ENCODE data around the gene XXYLT1.

Gene XXYLT1

DNA sequence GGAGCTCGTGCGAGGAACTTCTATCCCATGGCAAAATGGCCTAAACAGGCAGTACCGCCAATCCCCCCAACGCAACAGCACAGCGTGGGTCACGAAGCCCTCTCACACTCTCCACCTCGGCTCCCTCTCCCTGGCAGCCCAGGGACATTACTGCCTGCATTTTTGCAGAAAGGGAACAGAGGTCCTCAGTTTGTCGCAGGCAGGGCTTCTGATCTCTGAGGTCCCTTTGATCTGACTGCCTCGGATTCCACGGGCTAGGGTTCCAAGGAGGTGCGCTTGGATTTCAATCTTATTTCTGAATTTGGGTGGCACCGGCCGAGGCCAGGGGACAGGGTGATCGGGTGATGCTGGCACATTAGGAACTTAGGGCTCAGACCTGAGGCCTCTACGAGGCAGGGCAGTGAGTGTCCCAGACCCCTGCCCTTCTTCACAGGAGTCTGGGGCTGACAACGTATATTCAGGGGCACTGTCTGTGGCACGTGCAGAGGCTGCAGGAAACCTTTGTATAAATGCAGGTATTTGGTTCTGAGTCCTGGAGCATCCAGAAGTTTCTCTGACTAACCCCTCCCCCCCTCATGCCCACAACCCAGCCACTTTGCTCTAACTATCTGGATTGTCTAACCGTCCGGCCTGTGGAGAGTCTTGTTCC lies 197.9 kb downstream of the XXYLT1 start:
- no peak for DNase-seq

DNA sequence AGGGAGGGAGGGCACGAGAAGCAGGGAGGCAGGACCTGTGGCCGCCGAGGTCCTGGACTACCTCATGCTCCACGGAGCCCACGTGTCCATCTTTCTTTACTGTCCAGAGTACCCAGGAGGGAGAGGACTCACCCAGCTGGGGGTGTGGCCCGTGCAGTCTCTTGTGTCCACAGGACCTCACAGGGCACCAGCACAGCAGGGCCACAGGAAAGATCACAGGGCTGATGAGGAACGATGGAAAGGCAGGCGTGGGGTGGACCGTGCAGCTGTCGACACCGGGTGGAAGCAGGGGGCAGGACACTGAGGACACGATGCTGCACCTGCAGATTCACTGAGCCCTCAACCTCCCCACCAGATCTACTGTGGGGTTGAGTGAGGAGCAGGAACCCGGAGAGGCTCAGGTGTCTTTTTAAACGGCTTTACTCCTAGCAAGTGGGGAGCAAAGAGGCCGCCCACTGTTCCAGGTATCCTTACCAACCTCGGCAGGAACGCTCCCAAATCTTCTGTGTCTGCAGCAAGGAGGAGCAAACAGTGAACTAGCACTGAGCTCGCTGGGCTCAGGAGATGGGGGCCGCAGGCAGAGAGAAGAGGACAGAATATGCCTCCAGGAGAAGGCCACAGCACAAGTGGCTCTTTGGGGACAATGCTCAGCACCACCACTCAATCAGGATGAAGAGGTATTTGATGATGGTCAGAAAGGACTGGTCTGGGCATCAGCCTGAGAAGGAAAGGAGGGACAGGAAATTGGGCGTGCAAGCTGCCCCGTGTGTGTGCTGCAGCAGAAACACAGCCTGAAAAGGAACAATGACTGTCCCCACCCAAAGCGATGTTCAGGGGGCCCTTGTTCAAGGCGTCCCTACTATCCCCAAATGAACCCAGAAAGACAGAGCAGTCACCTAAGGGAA lies 198.8 kb downstream of the XXYLT1 start:
- DNase-seq: no peak

DNA sequence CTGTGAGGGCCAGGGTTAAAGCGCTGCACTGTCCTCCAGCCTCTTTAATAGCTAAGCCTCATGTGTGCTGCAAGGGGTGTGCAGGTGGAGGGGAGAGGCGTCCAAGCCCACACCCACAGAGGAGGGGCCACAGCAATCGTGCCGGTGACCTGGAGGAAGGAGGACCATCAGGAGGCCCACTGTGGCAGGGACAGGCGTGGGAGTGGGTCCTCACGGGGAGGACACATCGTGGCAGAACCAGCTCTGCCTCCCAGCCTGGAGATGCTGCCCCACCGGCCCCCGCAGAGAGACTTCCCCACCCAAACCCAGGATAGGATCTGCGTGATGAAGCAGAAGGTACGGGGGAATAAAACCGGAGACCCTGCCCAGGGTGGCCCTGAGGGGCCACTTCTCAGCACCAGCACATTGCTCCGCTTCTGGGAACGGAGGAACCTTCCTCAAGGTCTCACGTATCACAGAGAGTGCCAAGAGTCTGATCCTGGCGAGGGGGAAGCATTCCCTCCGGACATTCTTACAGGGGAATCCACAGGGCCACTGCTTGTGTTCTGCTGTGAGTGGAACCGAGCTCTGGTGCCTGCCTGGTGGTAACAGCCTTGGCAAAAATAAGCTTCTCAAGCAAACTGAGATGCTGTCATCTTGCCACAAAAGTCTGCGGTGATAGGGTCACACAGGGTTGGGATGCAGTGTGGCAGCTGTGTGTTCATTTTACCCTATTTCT lies 199.8 kb downstream of the XXYLT1 start:
- no peak for DNase-seq

- DNase-seq: peak; percentile 4
These were observed 200.6 kb downstream of the XXYLT1 start for GRCh38 chr3:195070336-195070735.

DNA sequence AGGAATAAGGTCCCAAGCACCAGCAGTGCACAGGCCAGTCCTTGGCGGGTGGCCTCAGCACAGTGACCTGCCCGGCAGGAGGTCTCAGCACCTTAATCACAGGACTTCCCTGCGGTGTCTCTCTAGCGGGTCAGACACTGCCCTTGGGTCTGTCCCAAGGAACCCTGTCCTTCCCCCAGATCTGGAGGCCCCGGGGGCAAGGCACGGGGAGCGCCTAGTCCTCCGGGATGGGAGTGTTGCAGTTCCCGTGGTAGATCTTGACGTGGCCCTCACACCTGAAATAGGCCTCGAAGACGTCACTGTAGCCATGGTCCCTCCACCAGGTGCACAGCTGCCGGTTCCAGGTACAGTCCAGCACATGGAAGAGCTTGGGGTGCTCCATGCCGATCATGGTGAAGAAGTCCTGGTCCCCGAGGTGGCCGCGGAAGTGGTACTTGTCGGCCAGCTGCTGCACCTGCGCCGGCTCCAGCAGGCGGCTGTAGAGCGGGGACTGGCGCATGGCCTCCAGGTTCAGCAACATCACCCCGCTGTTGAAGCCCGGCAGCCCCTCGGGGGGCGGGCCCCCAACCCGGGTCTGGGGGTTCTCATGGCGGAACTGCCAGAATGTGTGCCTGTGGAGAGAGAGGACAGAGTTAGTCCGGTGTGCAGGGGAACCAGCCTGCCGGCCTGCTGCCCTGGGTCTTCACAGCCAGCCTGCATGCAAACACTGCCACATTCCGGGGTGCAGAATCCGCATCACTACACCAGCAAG lies 201.3 kb downstream of the XXYLT1 start:
- DNase-seq: peak; percentile 8

DNA sequence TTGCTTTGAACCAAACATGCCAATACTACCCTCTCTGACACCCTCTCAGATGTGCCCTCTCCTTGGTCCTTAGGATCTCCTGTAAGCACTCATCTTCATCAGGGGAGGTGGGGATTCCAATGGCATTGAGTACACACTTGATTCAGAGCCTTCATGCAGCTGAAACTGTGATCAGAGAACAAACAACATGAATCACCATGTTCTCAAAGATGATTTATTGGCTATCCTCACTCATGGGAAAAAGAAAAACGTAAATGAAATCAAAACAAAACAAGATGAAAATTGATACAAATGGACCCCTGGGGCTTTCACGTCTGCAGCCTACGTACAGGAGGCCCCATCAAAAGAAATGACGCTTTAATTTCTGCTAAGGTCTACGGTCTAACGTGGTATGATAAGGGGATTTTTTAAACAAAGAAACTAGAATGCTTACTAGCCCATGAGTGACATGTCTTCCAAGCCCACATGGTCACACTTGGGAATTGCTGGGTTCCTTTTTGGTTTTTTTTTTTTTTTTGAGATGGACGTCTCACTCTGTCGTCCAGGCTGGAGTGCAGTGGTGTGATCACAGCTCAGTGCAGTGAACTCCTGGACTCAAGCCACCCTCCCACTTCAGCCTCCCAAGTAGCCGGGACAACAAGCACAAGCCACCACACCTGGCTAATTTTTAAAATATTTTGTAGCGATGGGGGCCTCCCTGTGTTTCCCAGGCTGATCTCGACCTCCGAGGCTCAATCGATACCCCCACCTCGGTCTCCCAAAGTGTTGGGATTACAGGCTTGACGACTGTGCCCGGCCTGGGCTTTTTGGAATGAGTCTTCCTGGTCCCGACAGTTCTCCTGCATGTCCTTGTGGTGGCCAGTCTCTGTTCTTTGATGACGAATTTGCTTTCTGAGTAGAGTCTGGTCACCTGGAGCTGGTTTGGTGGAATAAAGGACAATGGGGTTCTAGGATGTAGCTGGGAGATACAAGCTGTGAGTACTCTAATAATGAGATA lies 202.6 kb downstream of the XXYLT1 start:
- DNase-seq: peak; percentile 12

- peak; percentile 17 for DNase-seq
These were observed 204.5 kb downstream of the XXYLT1 start for GRCh38 chr3:195066441-195066841.

- DNase-seq: no peak
These were observed 205.1 kb downstream of the XXYLT1 start for GRCh38 chr3:195065864-195066185.

DNA sequence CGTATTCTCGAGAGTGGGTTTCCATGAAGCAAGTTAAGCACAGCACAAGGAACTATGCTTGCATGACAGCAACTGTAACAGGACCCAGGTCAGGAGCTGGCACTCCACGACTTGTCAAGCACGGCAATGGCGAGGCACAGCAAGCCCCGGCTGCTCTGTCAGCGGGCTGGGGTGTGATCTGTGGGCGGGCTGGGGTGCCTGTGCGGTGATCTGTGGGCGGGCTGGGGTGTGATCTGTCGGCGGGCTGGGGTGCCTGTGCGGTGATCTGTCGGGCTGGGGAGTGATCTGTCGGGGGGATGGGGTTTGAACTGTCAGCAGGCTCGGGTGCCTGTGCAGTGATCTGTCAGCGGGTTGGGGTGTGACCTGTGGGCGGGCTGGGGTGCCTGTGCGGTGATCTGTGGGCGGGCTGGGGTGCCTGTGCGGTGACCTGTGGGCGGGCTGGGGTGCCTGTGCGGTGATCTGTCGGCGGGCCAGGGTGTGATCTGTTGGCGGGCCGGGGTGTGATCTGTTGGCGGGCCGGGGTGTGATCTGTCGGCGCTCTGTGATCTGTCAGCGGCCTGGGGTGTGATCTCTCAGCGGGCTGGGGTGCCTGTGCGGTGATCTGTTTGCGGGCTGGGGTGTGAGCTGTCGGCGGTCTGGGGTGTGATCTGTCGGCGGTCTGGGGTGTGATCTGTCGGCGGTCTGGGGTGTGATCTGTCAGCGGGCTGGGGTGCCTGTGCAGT lies 205.7 kb downstream of the XXYLT1 start:
- DNase-seq: no peak

GRCh38 chr3:195064300-195064931 lies 206.5 kb downstream of the XXYLT1 start:
- no peak for DNase-seq

DNA sequence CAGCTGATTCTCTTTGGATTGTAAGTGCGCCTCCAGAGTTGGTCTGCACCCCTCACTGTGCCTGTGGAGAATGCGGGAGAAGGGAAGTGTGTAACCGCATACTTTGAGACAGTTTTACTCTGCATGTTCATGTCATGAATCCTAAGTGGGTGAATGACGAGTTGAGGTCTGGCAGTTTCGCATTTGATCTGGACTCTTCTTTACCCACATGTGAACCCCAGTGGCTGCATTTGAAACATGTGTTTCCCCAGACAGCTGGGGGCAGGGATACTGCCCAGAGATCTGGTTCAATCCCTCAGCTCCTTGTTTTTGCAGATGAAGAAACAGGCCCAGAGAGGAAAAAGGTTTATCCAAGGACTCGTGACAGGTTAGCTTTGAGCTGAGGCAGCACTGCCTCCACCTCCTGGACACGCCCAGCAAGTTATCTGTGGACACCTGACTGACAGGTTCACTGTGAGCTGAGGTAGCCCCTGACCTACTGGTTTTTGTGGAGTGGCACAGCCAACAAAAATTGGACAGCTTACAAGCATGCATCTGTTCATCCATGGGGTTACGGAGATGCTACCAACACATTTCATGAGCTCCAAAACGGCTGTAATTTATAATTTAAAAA lies 207.3 kb downstream of the XXYLT1 start:
- no peak for DNase-seq

DNA sequence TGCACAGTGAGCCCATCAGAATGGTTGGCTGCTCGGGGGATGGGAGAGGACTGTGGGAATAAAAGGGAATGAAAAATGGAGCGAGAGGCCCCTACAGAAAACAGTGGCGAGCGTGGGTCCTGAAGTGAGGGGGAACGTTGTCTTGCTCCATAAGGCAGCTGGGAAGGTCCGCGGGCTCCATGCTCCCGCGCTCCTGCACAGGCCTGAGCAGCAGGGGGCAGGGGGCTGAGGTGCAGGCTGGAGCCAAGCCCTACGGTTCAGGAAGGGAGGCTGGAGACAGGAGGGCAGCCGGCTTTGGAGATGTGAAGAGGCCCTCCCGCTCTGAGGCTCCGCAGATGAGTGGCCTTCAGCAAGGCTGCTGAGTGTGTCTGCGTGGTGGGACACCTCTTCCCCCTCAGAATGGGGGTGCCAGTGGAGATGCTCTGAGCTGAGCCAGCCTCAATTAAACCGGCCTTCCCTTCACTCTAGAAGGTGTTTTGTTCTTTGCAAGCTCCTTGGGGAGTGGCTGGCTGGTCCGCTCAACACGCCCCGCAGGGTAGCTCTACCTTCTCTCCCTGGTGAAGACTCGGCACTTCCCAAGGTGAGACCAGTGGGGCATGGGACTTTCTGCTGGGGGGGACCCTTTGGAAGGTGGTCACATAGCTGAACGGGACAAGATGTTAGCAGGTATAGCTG lies 208.0 kb downstream of the XXYLT1 start:
- DNase-seq: peak; percentile 23

DNA sequence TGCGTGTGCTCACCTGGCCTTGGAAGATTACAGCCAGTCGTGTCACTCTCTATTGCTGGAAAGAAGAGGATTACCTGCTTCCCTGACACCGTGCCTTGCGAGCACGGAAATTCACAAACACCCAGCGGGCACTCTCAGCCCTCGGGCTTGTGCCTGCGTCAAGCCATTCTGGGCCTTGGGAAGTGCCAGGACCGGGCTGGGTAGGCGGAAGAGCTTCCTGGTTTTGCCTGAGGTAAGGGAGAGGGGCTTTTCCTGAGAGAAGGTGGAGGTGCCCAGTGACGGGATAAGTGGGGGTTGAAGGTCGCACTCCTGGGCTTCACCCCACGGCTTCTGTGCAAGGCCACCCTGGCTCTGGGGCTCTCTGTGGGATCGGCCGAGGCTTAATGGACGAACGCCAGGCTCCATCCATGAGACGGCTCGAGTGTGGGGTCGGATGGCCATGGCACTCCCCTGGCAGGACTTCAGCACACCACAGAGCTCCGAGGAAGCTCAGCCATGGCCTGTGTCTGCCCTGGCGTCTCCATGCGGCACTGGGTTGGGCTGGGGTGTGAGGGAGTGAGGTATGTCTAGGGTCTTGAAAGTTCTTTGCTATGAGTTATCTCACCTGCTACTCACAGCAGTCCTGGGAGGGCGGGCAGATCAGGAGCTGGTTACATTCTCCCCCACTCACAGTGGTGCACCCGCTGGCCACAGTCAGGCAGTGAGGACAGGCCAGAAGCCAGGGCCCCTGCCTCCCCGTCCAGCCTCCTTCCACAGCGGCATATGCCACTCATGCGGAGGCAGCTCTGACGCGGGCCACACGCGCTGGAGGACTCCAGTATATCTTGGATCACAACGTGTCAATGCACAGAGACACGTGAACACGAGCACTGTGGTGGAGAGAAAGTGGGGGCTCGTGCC lies 209.0 kb downstream of the XXYLT1 start:
- peak; percentile 24 for DNase-seq

- DNase-seq: peak; percentile 23
These were observed 210.2 kb downstream of the XXYLT1 start for GRCh38 chr3:195060531-195061291.

DNA sequence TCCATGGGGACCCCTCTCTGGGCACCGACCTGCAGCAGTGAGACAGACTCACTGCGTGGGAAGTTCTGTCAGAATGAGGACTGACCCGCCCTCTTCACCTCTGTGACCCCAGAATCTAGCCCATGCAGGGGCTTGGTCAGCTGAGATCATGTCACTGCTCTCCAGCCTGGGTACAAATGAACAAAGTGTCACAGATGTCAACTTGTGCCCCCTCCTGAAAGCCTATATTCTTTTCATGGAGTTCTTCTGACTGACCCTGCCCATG lies 210.8 kb downstream of the XXYLT1 start:
- DNase-seq: peak; percentile 5

- DNase-seq: peak; percentile 25
These were observed 211.3 kb downstream of the XXYLT1 start for GRCh38 chr3:195059471-195060216.

DNA sequence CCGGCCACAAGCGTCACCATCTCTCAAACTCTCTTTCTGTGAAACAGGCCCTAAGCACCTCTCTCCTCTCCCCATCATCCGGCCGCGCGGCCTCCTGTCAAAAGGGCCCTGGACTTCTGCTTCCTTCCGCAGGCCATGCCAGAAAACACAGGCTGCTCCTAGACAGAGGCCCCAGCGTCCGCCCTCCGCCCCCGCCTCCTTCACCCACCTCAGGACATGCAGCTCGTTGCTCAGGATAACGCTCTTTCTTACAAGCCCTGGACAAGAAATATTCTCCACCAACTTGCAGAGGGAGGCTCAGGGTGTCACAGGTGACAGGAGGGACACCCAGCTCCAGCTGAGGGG lies 212.0 kb downstream of the XXYLT1 start:
- peak; percentile 60 for DNase-seq

Data from left hindlimb (tissue), 1 donor.